HEK293T (cell line): ENCODE data around the gene LMTK3.

Experiments used
- CTCF ChIA-PET: fragments of 350-600 bp; formaldehyde crosslinking; extraction: SDS; loops from one replicate; lab custom pipeline; 2021; ENCODE audit warnings: antibody characterized with exemption, inconsistent platforms; lab: Yijun Ruan, JAX
- POLR2A ChIA-PET: fragments of 350-600 bp; formaldehyde crosslinking; extraction: SDS; loops from one replicate; lab custom pipeline; 2020; ENCODE audit warnings: antibody characterized with exemption, inconsistent platforms; lab: Yijun Ruan, JAX
- DNase-seq: peaks from one replicate; pipeline ENCODE4 v3.0.0; 2012; ENCODE audit warnings: mixed read lengths; ENCODE audit errors: extremely low spot score
- ARNT ChIP-seq: fragments of 450-650 bp; IDR thresholded peaks from 2 replicates; pipeline ENCODE4 v1.6.1; 2017; ENCODE audit warnings: mild to moderate bottlenecking
- BHLHE40 ChIP-seq: fragments of 450-650 bp; IDR thresholded peaks from 2 replicates; pipeline ENCODE4 v1.6.1; 2016; ENCODE audit warnings: mild to moderate bottlenecking, moderate library complexity, borderline replicate concordance
- CTBP1 ChIP-seq: fragments of 450-650 bp; IDR thresholded peaks from 2 replicates; pipeline ENCODE4 v1.6.1; 2016; ENCODE audit warnings: borderline replicate concordance
- ELF4 ChIP-seq: fragments of 450-650 bp; IDR thresholded peaks from 2 replicates; pipeline ENCODE4 v1.6.1; 2017; ENCODE audit warnings: antibody characterized with exemption
- FOXA1 ChIP-seq: fragments of 450-650 bp; IDR thresholded peaks from 2 replicates; pipeline ENCODE4 v1.6.1; 2016; ENCODE audit warnings: mild to moderate bottlenecking
- FOXK2 ChIP-seq: fragments of 450-650 bp; IDR thresholded peaks from 2 replicates; pipeline ENCODE4 v1.6.1; 2016; ENCODE audit warnings: mild to moderate bottlenecking
- FOXM1 ChIP-seq: fragments of 450-650 bp; IDR thresholded peaks from 2 replicates; pipeline ENCODE4 v1.6.1; 2017; ENCODE audit warnings: mild to moderate bottlenecking, borderline replicate concordance
- HDGF ChIP-seq: fragments of 450-650 bp; IDR thresholded peaks from 2 replicates; pipeline ENCODE4 v1.6.1; 2017; ENCODE audit warnings: antibody characterized with exemption, borderline replicate concordance
- L3MBTL2 ChIP-seq: fragments of 450-650 bp; conservative IDR thresholded peaks from 2 replicates; pipeline ENCODE4 v1.6.1; 2016; ENCODE audit warnings: mild to moderate bottlenecking
- LEF1 ChIP-seq: fragments of 450-650 bp; IDR thresholded peaks from 2 replicates; pipeline ENCODE4 v1.6.1; 2017; ENCODE audit warnings: mild to moderate bottlenecking, borderline replicate concordance
- NFRKB ChIP-seq: fragments of 450-650 bp; IDR thresholded peaks from 2 replicates; pipeline ENCODE4 v1.6.1; 2016; ENCODE audit warnings: mild to moderate bottlenecking, moderate library complexity
- SP1 ChIP-seq: fragments of 450-650 bp; IDR thresholded peaks from 2 replicates; pipeline ENCODE4 v1.6.1; 2017
- SUZ12 ChIP-seq: fragments of 450-650 bp; IDR thresholded peaks from 2 replicates; pipeline ENCODE4 v1.6.1; 2016; ENCODE audit warnings: mild to moderate bottlenecking
- TARDBP ChIP-seq: fragments of 450-650 bp; IDR thresholded peaks from 2 replicates; pipeline ENCODE4 v1.6.1; 2016
- ZNF384 ChIP-seq: fragments of 450-650 bp; IDR thresholded peaks from 2 replicates; pipeline ENCODE4 v1.6.1; 2016
- TF ChIP-seq, protein P1 (sequence below): fragments of 450-650 bp; IDR thresholded peaks from 2 replicates; pipeline ENCODE4 v1.6.1; 2016

LMTK3 gene

DNA sequence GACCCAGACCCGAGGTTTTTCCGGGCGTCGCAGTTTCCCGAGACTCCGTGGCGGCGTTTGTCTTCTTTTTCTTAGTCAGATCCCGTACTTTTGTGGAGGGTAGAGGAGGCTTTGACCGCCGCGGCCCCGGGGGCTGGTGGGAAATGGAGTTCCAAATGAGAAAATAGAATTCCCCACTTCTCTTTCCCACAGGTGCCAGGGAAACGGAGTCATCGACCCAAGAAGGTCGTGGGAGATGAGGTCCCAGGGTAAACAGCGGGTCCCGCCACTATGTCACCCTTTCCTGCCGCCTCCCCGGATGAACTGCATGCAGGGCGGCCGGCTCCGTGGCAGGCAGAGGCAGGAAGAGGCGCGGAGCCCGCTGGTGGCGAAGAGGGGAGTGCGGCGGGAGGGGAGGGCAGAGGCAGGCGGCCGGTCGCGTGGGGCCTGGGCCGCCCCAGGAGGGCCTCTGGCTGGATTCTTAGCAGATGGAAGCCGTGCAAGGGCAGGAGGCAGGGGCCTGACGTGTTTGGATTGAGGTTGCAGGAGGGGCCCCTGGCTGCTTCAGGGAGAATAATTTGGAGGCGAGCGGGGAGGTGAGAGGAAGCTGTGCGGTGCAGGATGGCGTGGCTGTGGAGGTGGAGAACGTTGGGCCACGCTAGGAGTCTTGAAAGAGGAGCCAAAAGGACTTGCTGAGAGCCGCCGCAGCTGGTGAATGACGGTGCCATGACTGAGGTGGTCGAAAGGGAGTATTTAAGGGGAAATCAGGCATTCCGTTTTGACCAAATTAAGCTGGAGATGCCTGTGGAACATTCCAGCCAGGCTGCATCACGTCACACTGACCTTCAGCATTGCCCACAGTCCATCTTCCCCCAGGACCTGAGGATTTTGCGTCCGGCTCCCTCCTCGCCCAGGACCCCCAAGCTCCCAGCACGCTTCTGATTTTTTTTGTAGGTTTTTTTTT is 30.8 kb downstream of the LMTK3 start:
- POLR2A ChIA-PET = no interaction called here
- DNase-seq = no peak
- CTCF ChIA-PET = interaction anchor here (0.6 kb wide), 1 partner anchor 149 kb away, joined by 3 read pairs; no protein-coding TSS in a partner anchor
- TF ChIP-seq, protein P1, sequence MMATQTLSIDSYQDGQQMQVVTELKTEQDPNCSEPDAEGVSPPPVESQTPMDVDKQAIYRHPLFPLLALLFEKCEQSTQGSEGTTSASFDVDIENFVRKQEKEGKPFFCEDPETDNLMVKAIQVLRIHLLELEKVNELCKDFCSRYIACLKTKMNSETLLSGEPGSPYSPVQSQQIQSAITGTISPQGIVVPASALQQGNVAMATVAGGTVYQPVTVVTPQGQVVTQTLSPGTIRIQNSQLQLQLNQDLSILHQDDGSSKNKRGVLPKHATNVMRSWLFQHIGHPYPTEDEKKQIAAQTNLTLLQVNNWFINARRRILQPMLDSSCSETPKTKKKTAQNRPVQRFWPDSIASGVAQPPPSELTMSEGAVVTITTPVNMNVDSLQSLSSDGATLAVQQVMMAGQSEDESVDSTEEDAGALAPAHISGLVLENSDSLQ = no peak
- TF ChIP-seq NFRKB (no peak), FOXA1 (no peak), ARNT (no peak), TARDBP (no peak), HDGF (no peak), ZNF384 (no peak), FOXM1 (no peak), L3MBTL2 (no peak), BHLHE40 (no peak), FOXK2 (no peak), ELF4 (no peak)

DNA sequence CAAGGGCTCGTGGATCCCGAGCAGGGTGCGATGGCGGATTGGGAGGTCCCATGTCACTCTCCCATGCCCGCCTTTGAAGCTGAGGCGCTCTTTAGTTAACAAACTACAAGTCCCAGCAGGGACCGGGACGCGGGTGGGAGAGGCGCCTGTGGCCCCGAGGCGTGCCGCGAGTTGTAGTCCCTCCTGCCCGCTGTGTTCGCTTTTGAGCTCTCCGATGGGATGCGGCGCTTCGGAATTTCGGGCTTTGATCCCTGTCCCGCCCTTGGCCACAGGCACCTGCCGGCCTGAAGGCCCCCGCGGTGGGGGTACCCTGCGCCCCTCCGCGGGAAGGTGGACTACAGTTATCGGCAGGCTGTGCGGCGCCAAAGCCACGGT is 31.5 kb downstream of the LMTK3 start:
- TF ChIP-seq HDGF (no peak), TARDBP (no peak), CTBP1 (no peak)
- TF ChIP-seq, protein P1 = no peak
- DNase-seq = no peak
- ChIA-PET POLR2A (no interaction called here), CTCF (no interaction called here)

DNA sequence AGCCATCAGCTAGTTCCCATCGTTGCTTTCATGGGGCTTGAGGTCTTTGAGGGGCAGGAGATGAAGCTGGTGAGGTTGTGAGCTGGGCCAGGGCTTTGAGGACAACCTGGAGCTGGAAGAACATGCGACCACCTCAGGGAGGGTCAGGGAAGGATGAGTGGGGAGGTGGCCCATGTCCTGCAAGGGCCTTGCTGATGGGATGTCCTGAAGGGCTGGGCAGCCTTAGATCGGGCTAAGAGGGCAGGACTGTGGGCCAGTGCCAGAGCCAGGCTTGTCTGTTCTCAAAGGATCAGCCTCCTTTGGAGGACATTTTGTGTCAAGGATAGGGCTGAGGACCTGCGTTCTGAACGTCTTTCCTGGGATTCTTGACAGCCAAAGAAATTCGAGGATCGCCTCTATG is 31.9 kb downstream of the LMTK3 start:
- DNase-seq = no peak
- TF ChIP-seq ARNT (no peak), CTBP1 (no peak), SUZ12 (no peak), ZNF384 (no peak), L3MBTL2 (no peak), LEF1 (no peak), SP1 (no peak), FOXK2 (no peak), HDGF (no peak), NFRKB (no peak), FOXM1 (no peak), TARDBP (no peak), FOXA1 (no peak), BHLHE40 (no peak), ELF4 (no peak)
- TF ChIP-seq, protein P1 = no peak
- ChIA-PET CTCF (no interaction called here), POLR2A (no interaction called here)

DNA sequence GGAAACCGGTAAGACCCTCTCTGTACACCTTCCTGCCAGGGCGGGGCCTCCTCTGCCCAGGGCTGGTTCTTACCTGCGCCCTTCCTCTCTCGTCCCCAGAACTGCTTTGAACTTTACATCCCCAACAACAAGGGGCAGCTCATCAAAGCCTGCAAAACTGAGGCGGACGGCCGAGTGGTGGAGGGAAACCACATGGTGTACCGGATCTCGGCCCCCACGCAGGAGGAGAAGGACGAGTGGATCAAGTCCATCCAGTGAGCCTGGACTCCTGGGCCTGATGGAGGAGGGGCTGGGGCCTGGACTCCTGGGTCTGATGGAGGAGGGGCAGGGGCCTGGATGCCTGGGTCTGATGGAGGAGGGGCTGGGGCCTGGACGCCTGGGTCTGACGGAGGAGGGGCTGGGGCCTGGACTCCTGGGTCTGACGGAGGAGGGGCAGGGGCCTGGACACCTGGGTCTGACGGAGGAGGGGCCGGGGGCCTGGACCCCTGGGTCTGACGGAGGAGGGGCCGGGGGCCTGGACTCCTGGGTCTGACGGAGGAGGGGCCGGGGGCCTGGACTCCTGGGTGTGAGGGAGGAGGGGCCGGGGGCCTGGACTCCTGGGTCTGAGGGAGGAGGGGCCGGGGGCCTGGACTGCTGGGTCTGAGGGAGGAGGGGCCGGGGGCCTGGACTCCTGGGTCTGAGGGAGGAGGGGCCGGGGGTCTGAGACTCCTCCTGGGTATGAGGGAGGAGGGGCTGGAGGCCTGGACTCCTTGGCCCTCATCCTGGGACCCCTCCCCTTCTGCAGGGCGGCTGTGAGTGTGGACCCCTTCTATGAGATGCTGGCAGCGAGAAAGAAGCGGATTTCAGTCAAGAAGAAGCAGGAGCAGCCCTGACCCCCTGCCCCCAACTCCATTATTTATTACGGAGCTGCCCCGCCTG is 33.0 kb downstream of the LMTK3 start:
- DNase-seq = no peak

More for the DNA sequence above, 33.0 kb downstream of the LMTK3 start:
- ChIA-PET POLR2A (no interaction called here), CTCF (no interaction called here)
- TF ChIP-seq, protein P1 = no peak
- no peak for TF ChIP-seq L3MBTL2
- TF ChIP-seq ELF4 = no peak
- no peak for TF ChIP-seq CTBP1
- TF ChIP-seq HDGF = no peak
- no peak for TF ChIP-seq BHLHE40
- no peak for TF ChIP-seq FOXK2
- TF ChIP-seq FOXM1 = no peak
